HG02884 (cell line): ENCODE results near the gene SNX15.
"Not testable (repeated sequence)": the region's sequence is repeated elsewhere in the genome, so short reads cannot be mapped to it uniquely, and the experiment has no call there.

Source experiments
- ATAC-seq: cut with Tn5 transposase; IDR thresholded peaks from one replicate; pipeline ENCODE4 v1.9.1; 2021; ENCODE audit warnings: mild to moderate bottlenecking, moderate library complexity; ENCODE audit not compliant: unreplicated experiment

Gene SNX15

GRCh38 chr11:65027213-65028067 lies at the start of gene SNX15:
TSS of gene SNX15 (plus strand) at chr11:65027439. CDS start at chr11:65027538, 99 bp downstream.
- ATAC-seq = peak; percentile 84

- not testable (repeated sequence) for ATAC-seq
Observed at GRCh38 chr11:64983339-64983738, 43.9 kb upstream of the SNX15 start.

- ATAC-seq = no peak
Observed at GRCh38 chr11:64987998-64988854, 39.0 kb upstream of the SNX15 start.

GRCh38 chr11:64989416-64989815 lies 37.8 kb upstream of the SNX15 start:
- no peak for ATAC-seq

GRCh38 chr11:64990222-64990923 lies 36.9 kb upstream of the SNX15 start:
- no peak for ATAC-seq

- no peak for ATAC-seq
Observed at GRCh38 chr11:64994318-64994717, 32.9 kb upstream of the SNX15 start.

GRCh38 chr11:64996327-64996709 lies 30.9 kb upstream of the SNX15 start:
- no peak for ATAC-seq

GRCh38 chr11:64996710-64997380 lies 30.4 kb upstream of the SNX15 start, which contains the start of gene BATF2:
TSS of gene BATF2 (minus strand) at chr11:64996971. CDS start at chr11:64996914, 57 bp downstream.
- ATAC-seq = no peak

GRCh38 chr11:64998141-64998540 lies 29.1 kb upstream of the SNX15 start:
- ATAC-seq = no peak

GRCh38 chr11:64998690-64999431 lies 28.4 kb upstream of the SNX15 start:
- ATAC-seq = no peak

- no peak for ATAC-seq
Observed at GRCh38 chr11:64999478-64999877, 27.8 kb upstream of the SNX15 start.

GRCh38 chr11:65002706-65003105 lies 24.5 kb upstream of the SNX15 start:
- ATAC-seq = no peak

GRCh38 chr11:65003282-65003681 lies 24.0 kb upstream of the SNX15 start:
- ATAC-seq = no peak

GRCh38 chr11:65003968-65004367 lies 23.3 kb upstream of the SNX15 start:
- not testable (repeated sequence) for ATAC-seq

GRCh38 chr11:65008016-65008415 lies 19.2 kb upstream of the SNX15 start:
- ATAC-seq = no peak

GRCh38 chr11:65008873-65009272 lies 18.4 kb upstream of the SNX15 start:
- no peak for ATAC-seq

- ATAC-seq = peak; percentile 71
Observed at GRCh38 chr11:65013130-65013887, 13.9 kb upstream of the SNX15 start.

GRCh38 chr11:65013888-65014725 lies 13.1 kb upstream of the SNX15 start, which contains the start of gene ARL2:
TSS of gene ARL2 (plus strand) at chr11:65014160. CDS start at chr11:65014208, 48 bp downstream.
- ATAC-seq = peak; percentile 64
